ENCODE data around the gene TRPM7.
"Not testable (repeated sequence)": the region's sequence is repeated elsewhere in the genome, so short reads cannot be mapped to it uniquely, and the experiment has no call there.

TRPM7 gene

DNA sequence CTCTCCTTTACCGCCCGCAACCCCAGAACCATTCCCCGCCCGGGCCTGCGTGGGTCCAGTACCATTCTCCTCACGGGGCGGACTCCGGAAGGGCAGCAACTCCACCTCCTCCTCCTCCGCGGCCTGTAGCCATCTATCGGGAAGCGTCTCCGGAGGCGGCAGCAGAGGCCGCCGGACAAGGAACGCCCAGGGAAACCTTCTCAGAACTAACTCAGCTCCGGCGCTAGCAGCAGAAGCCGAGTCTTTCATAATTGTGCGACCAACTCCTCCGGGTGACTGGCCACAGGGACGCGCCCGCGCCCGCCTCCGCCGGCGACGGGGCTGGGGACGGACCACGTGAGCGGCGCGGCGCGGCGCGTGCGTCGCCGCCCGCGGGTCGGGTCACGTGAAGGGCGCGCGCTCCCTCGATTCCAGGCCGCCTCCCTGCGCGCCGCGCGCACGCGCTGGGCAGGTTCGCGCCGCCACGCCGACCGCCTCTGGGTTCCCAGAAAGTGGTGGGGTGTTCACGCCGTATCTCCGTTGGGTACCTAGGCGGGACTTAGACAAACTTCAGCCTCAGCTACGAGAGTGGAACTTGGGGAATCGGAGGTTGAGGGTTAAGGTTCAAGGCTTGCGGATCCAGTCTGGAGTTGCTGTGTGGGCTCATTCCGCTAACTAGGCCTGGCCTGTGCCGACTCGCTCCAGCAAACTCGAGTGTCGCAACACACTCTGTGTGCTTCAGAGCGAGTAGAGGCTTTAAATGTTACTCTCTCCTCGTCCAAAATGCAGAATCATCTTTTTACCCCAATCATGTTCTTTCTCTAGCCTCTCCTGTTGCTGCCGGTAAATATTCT is at the start of gene TRPM7:
TRPM7 (minus strand) TSS at position 329 of the 833 bp plus-strand sequence; CDS start at position 65, 264 bp downstream.
- DNase-seq, result peak; percentile 83

DNA sequence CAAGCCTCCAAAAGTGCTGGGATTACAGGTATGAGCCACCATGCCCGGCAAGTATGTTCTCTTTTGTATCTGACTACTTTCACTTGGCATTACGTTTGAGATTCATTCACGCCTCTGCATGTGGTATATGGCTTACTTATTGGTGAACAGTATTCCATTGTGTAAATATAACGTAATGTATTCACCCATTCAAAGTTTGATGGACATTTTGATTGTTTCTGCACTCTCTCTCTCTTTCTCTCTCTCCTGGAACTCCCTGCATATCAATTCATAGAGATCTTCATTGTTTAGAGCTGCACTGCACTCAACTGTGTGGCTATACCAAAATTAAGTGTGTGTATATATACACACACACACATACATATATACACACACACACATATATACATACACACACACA is 48.6 kb upstream of the TRPM7 start:
- no peak for DNase-seq

DNA sequence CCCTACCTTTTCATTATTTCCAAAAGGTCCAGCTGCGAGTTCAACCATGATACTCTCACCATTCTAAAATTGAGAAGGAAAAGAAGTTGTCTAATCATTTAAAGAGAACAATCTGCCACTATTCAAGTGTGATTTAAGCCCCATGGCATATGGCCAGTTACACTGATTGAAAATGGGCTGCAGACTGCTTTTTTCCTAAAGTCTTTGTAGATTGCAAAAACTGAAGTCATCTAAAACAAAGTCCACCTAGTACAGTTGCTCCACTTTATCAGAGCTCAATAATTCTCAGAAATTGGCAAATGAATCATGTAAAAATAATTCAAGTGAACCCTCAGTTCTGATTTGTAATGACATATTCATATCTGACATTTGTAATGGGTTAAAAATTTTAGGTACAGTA is 39.7 kb upstream of the TRPM7 start:
- DNase-seq, result no peak

DNA sequence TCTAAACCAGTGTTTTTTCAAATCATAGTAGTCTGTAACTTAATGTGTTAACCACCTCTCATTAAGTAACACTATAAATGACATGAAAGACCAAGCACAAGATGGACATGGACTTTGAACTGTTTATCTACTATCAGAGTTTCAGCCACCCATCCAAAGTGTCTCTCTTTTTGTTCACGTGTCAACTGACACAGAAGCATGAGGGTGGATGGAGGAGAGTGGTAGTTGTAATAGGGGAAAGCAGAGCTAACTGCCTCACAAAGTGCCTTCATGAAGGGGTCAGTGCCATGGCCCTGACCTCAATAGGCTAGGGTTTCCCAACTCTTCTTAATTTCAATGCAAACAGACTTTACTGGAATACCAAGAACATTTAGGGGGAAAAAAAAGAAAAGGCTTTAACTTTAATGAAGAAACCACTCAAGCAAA is 32.1 kb upstream of the TRPM7 start:
- DNase-seq, result no peak

- no peak for DNase-seq
Measured at GRCh38 chr15:50712018-50712417, 25.4 kb upstream of the TRPM7 start.

DNA sequence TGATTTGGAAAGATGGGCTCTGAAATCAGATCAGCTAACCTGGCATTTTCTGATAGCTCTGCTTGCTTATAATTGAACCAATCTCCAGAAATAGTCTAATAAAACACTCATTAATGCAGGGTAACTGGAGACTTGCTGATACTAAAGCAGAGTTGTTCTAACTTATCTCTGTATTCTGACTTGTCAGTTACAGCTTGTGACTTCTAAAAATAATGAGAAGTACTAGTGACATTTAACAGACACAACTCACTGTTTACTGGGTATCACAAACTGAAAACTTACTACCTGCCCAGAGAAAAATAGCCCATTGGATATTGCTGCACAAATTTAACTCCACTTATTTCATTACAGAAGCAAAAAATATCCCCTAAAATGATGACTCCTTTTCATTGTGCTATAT is 24.0 kb upstream of the TRPM7 start:
- no peak for DNase-seq

DNA sequence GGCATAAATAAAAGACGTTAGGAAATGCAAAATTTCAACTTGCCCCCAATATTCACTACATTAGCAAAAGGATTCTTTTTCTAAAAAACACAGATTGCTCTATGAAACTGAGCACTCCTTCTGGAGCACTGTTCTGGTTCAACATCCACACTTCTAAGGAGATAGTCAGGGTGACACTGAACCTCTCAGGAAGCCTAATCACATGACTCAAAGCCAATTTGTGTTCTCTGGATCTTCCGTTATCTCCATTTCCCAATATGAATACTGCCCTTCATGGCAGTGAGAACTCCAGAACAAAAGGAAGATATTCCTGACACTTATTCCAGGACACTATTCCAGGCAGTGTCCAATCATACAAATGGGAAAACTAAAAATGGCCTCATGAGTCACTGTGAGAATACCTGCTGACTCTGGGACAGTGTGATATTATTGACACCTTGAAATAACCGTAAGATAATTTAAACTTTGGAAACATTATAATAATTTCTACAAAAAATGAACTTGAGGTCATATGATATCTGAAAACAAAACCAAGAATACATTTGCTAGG is 21.4 kb upstream of the TRPM7 start:
- no peak for DNase-seq

DNA sequence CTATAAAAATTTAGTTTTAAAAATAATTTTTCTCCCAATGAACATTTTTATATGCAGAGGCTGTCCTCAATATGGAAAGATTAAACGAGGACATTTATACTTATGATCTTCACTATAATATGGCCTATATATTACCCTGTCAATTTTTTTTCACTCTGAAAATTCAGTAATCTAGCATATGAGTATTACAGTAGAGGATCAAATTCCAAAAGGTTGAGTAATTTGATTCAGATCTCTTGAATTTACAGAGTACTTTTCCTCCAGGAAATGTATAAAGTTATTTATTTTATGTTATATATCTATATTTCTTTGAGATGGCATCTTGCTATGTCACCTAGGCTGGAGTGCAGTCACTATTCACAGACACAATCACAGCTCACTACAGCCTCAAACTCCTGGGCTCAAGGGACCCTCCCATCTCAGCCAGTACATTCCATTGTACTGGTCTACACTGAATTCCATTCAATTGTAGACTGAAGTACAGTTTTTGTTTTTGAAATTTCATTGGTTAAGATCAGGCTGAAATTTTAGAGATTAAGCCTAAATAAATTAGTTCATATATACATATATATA is 16.3 kb upstream of the TRPM7 start:
- DNase-seq, result no peak

- no peak for DNase-seq
Measured at GRCh38 chr15:50698101-50698500, 11.5 kb upstream of the TRPM7 start.

- DNase-seq, result no peak
Measured at GRCh38 chr15:50697109-50697797, 10.7 kb upstream of the TRPM7 start.

- DNase-seq, result not testable (repeated sequence)
Measured at GRCh38 chr15:50694634-50695165, 8.1 kb upstream of the TRPM7 start.

DNA sequence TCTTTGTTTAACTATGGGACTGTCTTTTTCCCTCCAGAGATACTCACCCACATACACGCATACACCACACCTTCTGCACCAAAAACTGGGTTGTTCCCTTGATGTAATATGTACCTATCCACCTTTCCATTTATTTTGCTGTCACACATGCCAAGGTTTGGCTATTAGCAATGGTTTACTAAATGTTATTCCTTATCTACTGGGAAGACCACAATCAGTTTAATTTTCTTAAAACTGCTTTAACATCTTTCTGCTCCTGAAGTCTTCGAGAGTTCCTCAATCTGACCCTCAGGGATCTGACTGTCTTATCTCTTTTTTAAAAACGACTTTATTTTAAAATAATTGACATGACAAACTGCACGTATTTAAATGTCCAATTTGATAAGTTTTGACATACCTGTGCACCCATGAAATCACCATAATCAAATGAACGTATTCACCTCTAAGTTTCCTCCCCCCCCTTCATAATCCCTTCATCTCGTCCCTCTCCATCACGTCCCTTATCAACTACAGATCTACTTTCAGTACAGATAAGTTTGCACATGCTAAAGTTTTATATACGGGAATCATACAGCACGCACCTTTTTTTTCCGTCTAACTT is 805 bp upstream of the TRPM7 start:
- no peak for DNase-seq

- peak; percentile 52 for DNase-seq
Measured at GRCh38 chr15:50685976-50686468, 575 bp downstream of the TRPM7 start.

GRCh38 chr15:50685191-50685975 is 1.2 kb downstream of the TRPM7 start:
- no peak for DNase-seq

DNA sequence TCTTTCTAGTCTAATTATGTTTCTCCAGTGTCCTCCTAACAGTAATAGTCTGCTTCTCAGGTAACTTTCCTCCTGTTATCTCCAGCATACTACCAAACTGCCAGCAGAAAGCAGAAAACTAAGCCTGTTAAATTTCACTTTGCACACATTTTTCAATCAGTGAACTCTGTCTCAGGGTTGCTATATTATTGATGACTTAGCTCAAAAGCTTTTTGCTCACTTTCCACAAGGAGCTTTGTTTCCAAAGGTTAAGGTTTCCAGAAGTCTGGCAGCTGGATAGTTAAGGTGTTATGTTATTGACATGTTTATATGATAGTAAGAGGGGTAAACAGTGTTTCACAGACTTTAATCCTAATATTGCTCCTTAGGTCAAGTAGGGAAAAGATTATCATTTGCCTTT is 5.1 kb downstream of the TRPM7 start:
- DNase-seq, result no peak

- DNase-seq, result no peak
Measured at GRCh38 chr15:50676799-50677483, 9.7 kb downstream of the TRPM7 start.

- no peak for DNase-seq
Measured at GRCh38 chr15:50675535-50676144, 11.0 kb downstream of the TRPM7 start.

- no peak for DNase-seq
Measured at GRCh38 chr15:50670115-50670514, 16.5 kb downstream of the TRPM7 start.

- no peak for DNase-seq
Measured at GRCh38 chr15:50669611-50670010, 17.0 kb downstream of the TRPM7 start.

GRCh38 chr15:50665938-50666337 is 20.7 kb downstream of the TRPM7 start:
- no peak for DNase-seq

- no peak for DNase-seq
Measured at GRCh38 chr15:50655555-50655954, 31.0 kb downstream of the TRPM7 start.
